Erythroblast (primary cell): ENCODE results near the gene SACM1L.

ENCODE experiments used
- GATA1 ChIP-seq: IDR thresholded peaks from 2 replicates; pipeline ENCODE4 v1.6.1; 2011; ENCODE audit warnings: low read depth, mild to moderate bottlenecking, control low read depth, low read length, moderate library complexity
- POLR2A ChIP-seq: IDR thresholded peaks from 2 replicates; pipeline ENCODE4 v1.6.1; 2011; ENCODE audit warnings: mild to moderate bottlenecking, low read length

DNA sequence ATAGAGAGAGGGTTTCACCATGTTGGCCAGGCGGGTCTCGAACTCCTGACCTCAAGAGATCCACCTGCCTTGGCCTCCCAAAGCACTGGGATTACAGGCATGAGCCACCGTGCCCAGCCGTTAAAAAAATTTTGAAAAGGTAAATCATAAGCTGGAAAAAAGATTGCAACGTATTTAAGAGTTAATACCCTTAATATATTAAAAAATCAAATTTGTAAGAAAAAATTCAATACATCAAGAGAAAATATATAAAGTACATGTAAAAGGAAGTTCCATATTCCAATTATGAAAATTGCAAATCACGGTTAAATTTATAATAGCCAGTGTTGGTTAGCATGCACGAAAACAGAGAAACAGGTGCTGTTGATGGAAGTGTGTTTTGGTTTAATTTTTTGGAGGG lies 2.3 kb upstream of the SACM1L start:
- TF ChIP-seq POLR2A (no peak), GATA1 (no peak)
